Gastrocnemius medialis (tissue), 4 donors: ENCODE measurements around the gene TMCO6.

Experiments
- POLR2A ChIP-seq, 2 donors: fragments of 450-650 bp; IDR thresholded peaks; one replicate each; pipeline ENCODE4 v1.6.1; 2017; ENCODE audit warnings: antibody characterized with exemption in 2 of 2, mild to moderate bottlenecking in 2 of 2, moderate library complexity in 2 of 2
- TF ChIP-seq, protein P1 (sequence below), 5 experiments: fragments of 450-650 bp in 3 of 5; fragments of 200-600 bp in 2 of 5; sonication (generic) in 2 of 5; IDR thresholded peaks in 4 of 5; conservative IDR thresholded peaks in 1 of 5; 1 replicate in 4 of 5; 2 replicates in 1 of 5; pipeline ENCODE4 v1.5.1; 2016 to 2019; ENCODE audit warnings: antibody characterized with exemption in 5 of 5, mild to moderate bottlenecking in 3 of 5, moderate library complexity in 3 of 5

DNA sequence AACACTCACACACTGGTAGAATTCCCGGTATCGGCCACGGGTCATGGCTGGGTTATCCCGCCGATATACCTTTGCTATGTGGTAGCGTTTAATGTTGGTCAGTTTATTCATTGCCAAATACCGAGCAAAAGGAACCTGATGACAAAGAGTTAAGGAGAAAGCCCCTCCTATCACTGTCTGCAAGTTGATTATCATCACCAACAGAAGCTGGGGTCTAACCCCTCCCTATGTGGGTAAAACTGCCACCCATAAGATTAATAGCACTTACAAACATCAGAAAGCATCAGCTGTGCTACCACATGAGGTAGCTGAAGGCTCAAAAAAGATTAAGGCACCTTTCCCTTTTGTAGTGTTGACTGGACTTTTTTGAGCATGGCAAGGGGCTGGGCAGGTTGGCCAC lies 39.7 kb downstream of the TMCO6 start:
- TF ChIP-seq, protein P1, sequence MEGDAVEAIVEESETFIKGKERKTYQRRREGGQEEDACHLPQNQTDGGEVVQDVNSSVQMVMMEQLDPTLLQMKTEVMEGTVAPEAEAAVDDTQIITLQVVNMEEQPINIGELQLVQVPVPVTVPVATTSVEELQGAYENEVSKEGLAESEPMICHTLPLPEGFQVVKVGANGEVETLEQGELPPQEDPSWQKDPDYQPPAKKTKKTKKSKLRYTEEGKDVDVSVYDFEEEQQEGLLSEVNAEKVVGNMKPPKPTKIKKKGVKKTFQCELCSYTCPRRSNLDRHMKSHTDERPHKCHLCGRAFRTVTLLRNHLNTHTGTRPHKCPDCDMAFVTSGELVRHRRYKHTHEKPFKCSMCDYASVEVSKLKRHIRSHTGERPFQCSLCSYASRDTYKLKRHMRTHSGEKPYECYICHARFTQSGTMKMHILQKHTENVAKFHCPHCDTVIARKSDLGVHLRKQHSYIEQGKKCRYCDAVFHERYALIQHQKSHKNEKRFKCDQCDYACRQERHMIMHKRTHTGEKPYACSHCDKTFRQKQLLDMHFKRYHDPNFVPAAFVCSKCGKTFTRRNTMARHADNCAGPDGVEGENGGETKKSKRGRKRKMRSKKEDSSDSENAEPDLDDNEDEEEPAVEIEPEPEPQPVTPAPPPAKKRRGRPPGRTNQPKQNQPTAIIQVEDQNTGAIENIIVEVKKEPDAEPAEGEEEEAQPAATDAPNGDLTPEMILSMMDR (IDR thresholded peaks at IDR 0.05 in 4 of 5, conservative IDR thresholded peaks at IDR 0.05 in 1 of 5) = no peak
- TF ChIP-seq POLR2A (IDR thresholded peaks at IDR 0.05) = no peak
